GM21447 (cell line): ENCODE results near the gene PALLD.

ENCODE experiments used
- ATAC-seq: cut with Tn5 transposase; IDR thresholded peaks from one replicate; pipeline ENCODE4 v1.9.1; 2021; ENCODE audit not compliant: unreplicated experiment

PALLD gene

GRCh38 chr4:168522829-168523489 lies 26.1 kb downstream of the PALLD start:
- ATAC-seq: no peak

GRCh38 chr4:168524006-168524405 lies 27.2 kb downstream of the PALLD start:
- ATAC-seq: no peak

GRCh38 chr4:168524897-168525296 lies 28.0 kb downstream of the PALLD start:
- no peak for ATAC-seq

- ATAC-seq: no peak
These were observed 30.7 kb downstream of the PALLD start for GRCh38 chr4:168527560-168527959.

- no peak for ATAC-seq
These were observed 31.5 kb downstream of the PALLD start for GRCh38 chr4:168528131-168528949.

- no peak for ATAC-seq
These were observed 32.4 kb downstream of the PALLD start for GRCh38 chr4:168529257-168529656.

GRCh38 chr4:168531305-168531704 lies 34.5 kb downstream of the PALLD start:
- no peak for ATAC-seq

- no peak for ATAC-seq
These were observed 37.7 kb downstream of the PALLD start for GRCh38 chr4:168534535-168534934.

GRCh38 chr4:168535689-168536088 lies 38.8 kb downstream of the PALLD start:
- ATAC-seq: no peak

GRCh38 chr4:168536448-168536847 lies 39.6 kb downstream of the PALLD start:
- no peak for ATAC-seq

GRCh38 chr4:168537086-168537485 lies 40.2 kb downstream of the PALLD start:
- no peak for ATAC-seq

GRCh38 chr4:168537571-168537970 lies 40.7 kb downstream of the PALLD start:
- ATAC-seq: no peak

GRCh38 chr4:168538632-168539031 lies 41.8 kb downstream of the PALLD start:
- no peak for ATAC-seq

GRCh38 chr4:168540086-168540485 lies 43.2 kb downstream of the PALLD start:
- no peak for ATAC-seq

- no peak for ATAC-seq
These were observed 43.8 kb downstream of the PALLD start for GRCh38 chr4:168540503-168541265.

GRCh38 chr4:168541266-168541953 lies 44.6 kb downstream of the PALLD start:
- no peak for ATAC-seq

GRCh38 chr4:168549143-168549542 lies 52.3 kb downstream of the PALLD start:
- ATAC-seq: no peak

GRCh38 chr4:168550064-168550766 lies 53.4 kb downstream of the PALLD start:
- ATAC-seq: no peak

GRCh38 chr4:168551211-168551610 lies 54.4 kb downstream of the PALLD start:
- ATAC-seq: no peak

GRCh38 chr4:168551945-168552695 lies 55.3 kb downstream of the PALLD start:
- ATAC-seq: no peak
